Transverse colon (tissue), 4 donors: ENCODE results near the gene LRRC75A.
A peak's percentile ranks its signal among the peaks of the same experiment; 100 is the strongest.

Experiments
- EP300 ChIP-seq: sonication (generic); formaldehyde crosslinking; IDR thresholded peaks from one replicate; pipeline ENCODE4 v1.6.1; 2017; ENCODE audit warnings: antibody characterized with exemption, low read depth
- POLR2AphosphoS5 ChIP-seq, 3 donors: sonication (generic); formaldehyde crosslinking; IDR thresholded peaks; one replicate each; pipeline ENCODE4 v1.6.1; 2016; ENCODE audit warnings: antibody characterized with exemption in 3 of 3
- TF ChIP-seq, protein P1 (sequence below), 5 experiments: fragments of 200-600 bp in 3 of 5; fragments of 450-650 bp in 2 of 5; sonication (generic) in 3 of 5; IDR thresholded peaks; 1 replicate in 2 of 5; 2 replicates in 3 of 5; pipeline ENCODE4 v1.5.1; 2016 to 2017; ENCODE audit warnings: antibody characterized with exemption in 5 of 5, inconsistent platforms in 3 of 5, mild to moderate bottlenecking in 2 of 5, moderate library complexity in 1 of 5

DNA sequence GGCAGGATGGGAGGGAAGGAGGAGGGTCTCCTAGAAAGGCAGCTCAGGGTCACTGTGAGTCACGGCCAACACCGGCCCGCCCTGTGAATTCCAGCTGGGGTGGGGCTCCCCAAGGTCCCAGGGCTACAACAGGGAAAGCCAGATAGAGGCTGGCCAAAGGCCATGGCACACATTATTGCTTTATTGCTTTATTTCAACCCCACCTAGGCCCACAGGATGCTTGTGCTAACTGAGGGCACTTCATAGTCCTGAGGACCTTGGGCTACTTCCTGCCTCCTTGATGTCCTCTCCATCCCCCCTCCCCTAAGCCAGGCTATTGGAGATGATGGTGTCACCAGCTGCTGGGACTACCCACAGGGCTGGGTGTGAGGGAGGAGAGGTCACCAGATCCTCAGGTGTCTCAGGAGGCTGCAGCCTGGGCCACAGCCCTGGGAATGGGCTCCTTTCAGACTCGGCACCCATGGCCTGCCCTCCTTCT lies 26.1 kb downstream of the LRRC75A start:
- TF ChIP-seq, protein P1, sequence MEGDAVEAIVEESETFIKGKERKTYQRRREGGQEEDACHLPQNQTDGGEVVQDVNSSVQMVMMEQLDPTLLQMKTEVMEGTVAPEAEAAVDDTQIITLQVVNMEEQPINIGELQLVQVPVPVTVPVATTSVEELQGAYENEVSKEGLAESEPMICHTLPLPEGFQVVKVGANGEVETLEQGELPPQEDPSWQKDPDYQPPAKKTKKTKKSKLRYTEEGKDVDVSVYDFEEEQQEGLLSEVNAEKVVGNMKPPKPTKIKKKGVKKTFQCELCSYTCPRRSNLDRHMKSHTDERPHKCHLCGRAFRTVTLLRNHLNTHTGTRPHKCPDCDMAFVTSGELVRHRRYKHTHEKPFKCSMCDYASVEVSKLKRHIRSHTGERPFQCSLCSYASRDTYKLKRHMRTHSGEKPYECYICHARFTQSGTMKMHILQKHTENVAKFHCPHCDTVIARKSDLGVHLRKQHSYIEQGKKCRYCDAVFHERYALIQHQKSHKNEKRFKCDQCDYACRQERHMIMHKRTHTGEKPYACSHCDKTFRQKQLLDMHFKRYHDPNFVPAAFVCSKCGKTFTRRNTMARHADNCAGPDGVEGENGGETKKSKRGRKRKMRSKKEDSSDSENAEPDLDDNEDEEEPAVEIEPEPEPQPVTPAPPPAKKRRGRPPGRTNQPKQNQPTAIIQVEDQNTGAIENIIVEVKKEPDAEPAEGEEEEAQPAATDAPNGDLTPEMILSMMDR (IDR thresholded peaks at IDR 0.05) = no peak
- TF ChIP-seq EP300 (peak; percentile 82), POLR2AphosphoS5 (IDR thresholded peaks at IDR 0.05) (peak; percentile 18 to 67 (median 63))
